SK-N-SH (cell line): Measurements from ENCODE around the gene CYP27C1. TPM values are rescaled to one million over a fixed set of nuclear protein-coding genes. Genes with fewer than 3 reads are reported as not detected.

Experiments
- CTCF ChIA-PET: fragments of 300-600, 350-600 bp; formaldehyde crosslinking; extraction: SDS; loops from one replicate; lab custom pipeline; 2021; lab: Yijun Ruan, JAX
- POLR2A ChIA-PET: fragments of 350-600 bp; sonication (Branson Sonifier 250); formaldehyde crosslinking; extraction: SDS; loops from one replicate; lab custom pipeline; 2020; ENCODE audit warnings: antibody characterized with exemption, inconsistent platforms; lab: Yijun Ruan, JAX
- DNase-seq: peaks from one replicate; pipeline ENCODE4 v3.0.0; 2012
- H2AFZ ChIP-seq: fragments of 200-600 bp; sonication (generic); 2 replicates; pipeline ENCODE4 v1.8.1; 2016; ENCODE audit warnings: antibody characterized with exemption, mild to moderate bottlenecking, low read depth
- H3F3A ChIP-seq: fragments of 200-600 bp; sonication (generic); replicated peaks from 2 replicates; pipeline ENCODE3; 2016; ENCODE audit warnings: antibody characterized with exemption, mild to moderate bottlenecking; ENCODE audit not compliant: insufficient read depth
- H3K27ac ChIP-seq, 2 experiments: fragments of 200-500 bp in 1 of 2; fragments of 200-600 bp in 1 of 2; sonication (Bioruptor generic) in 1 of 2; sonication (generic), shearing (Covaris generic) in 1 of 2; 2 replicates each; pipeline versions ENCODE4 v1.5.1 to v1.6.1; 2014 to 2016; ENCODE audit warnings: low read depth in 2 of 2, inconsistent platforms in 1 of 2, low read length in 1 of 2, mild to moderate bottlenecking in 1 of 2, mixed read lengths in 1 of 2
- H3K27me3 ChIP-seq: fragments of 200-600 bp; sonication (generic), shearing (Covaris generic); 2 replicates; pipeline ENCODE4 v1.6.1; 2016; ENCODE audit warnings: mixed run types; ENCODE audit not compliant: insufficient read depth
- H3K36me3 ChIP-seq, 2 experiments: fragments of 200-500 bp in 1 of 2; fragments of 200-600 bp in 1 of 2; sonication (Bioruptor generic) in 1 of 2; sonication (generic) in 1 of 2; replicated peaks in 1 of 2; 2 replicates each; pipeline versions ENCODE3 to v1.5.1; 2014 to 2016; ENCODE audit warnings: low read length in 1 of 2, mild to moderate bottlenecking in 1 of 2; ENCODE audit not compliant: insufficient read depth in 2 of 2, control insufficient read depth in 1 of 2
- H3K4me1 ChIP-seq, 2 experiments: fragments of 200-500 bp in 1 of 2; fragments of 200-600 bp in 1 of 2; sonication (Bioruptor generic) in 1 of 2; sonication (generic), shearing (Covaris generic) in 1 of 2; 2 replicates each; pipeline versions ENCODE4 v1.5.1 to v1.6.1; 2014 to 2016; ENCODE audit warnings: low read depth in 1 of 2, low read length in 1 of 2, mixed run types in 1 of 2; ENCODE audit not compliant: insufficient read depth in 2 of 2, control insufficient read depth in 1 of 2
- H3K4me2 ChIP-seq: fragments of 200-600 bp; sonication (generic), shearing (Covaris generic); 2 replicates; pipeline ENCODE4 v1.6.1; 2017; ENCODE audit warnings: mixed run types
- H3K4me3 ChIP-seq, 2 experiments: fragments of 200-500 bp in 1 of 2; fragments of 200-600 bp in 1 of 2; sonication (Bioruptor generic) in 1 of 2; sonication (generic), shearing (Covaris generic) in 1 of 2; 2 replicates each; pipeline versions ENCODE4 v1.5.1 to v1.8.1; 2014 to 2016; ENCODE audit warnings: low read depth in 2 of 2, inconsistent platforms in 1 of 2, low read length in 1 of 2, mild to moderate bottlenecking in 1 of 2, mixed read lengths in 1 of 2, moderate library complexity in 1 of 2
- H3K79me2 ChIP-seq: fragments of 200-600 bp; sonication (generic); 2 replicates; pipeline ENCODE4 v1.8.1; 2017; ENCODE audit warnings: mild to moderate bottlenecking; ENCODE audit not compliant: insufficient read depth
- H3K9ac ChIP-seq: fragments of 200-600 bp; sonication (generic); 2 replicates; pipeline ENCODE4 v1.6.1; 2017; ENCODE audit warnings: mixed run types
- H3K9me2 ChIP-seq: fragments of 200-600 bp; sonication (generic); 2 replicates; pipeline ENCODE4 v1.6.1; 2017; ENCODE audit warnings: mixed run types
- H3K9me3 ChIP-seq: fragments of 200-600 bp; sonication (generic); 2 replicates; pipeline ENCODE4 v1.6.1; 2017; ENCODE audit warnings: mixed run types, mild to moderate bottlenecking, moderate library complexity
- H4K20me1 ChIP-seq: fragments of 200-600 bp; sonication (generic); 2 replicates; pipeline ENCODE4 v1.6.1; 2017; ENCODE audit warnings: mild to moderate bottlenecking, mixed run types; ENCODE audit not compliant: insufficient read depth
- EZH2phosphoT487 ChIP-seq: fragments of 200-600 bp; sonication (generic); IDR thresholded peaks from 2 replicates; pipeline ENCODE4 v1.6.1; 2017; ENCODE audit warnings: low read depth, mixed run types, mild to moderate bottlenecking, antibody characterized with exemption, moderate library complexity, borderline replicate concordance
- GABPA ChIP-seq: IDR thresholded peaks from 2 replicates; pipeline ENCODE4 v1.4.0; 2012; ENCODE audit warnings: low read depth, mild to moderate bottlenecking
- GATA2 ChIP-seq: sonication (generic); formaldehyde crosslinking; IDR thresholded peaks from 2 replicates; pipeline ENCODE4 v1.5.0; 2020; ENCODE audit warnings: mild to moderate bottlenecking, missing genetic modification reagents
- IRF3 ChIP-seq: fragments of 150-350 bp; IDR thresholded peaks from 2 replicates; pipeline ENCODE4 v1.6.1; 2016; ENCODE audit warnings: mild to moderate bottlenecking, low read depth, low read length
- MEF2A ChIP-seq: IDR thresholded peaks from 2 replicates; pipeline ENCODE4 v1.4.0; 2012; ENCODE audit warnings: low read depth, borderline replicate concordance
- MXI1 ChIP-seq: IDR thresholded peaks from 2 replicates; pipeline ENCODE4 v1.6.1; 2012; ENCODE audit warnings: mild to moderate bottlenecking, low read depth, low read length, improper control_type of control experiment
- NFIC ChIP-seq: IDR thresholded peaks from 2 replicates; pipeline ENCODE4 v1.4.0; 2012; ENCODE audit warnings: borderline replicate concordance
- RCOR1 ChIP-seq: fragments of 150-350 bp; IDR thresholded peaks from 2 replicates; pipeline ENCODE4 v1.6.1; 2017; ENCODE audit warnings: antibody characterized with exemption, low read length
- RFX5 ChIP-seq: IDR thresholded peaks from 2 replicates; pipeline ENCODE4 v1.6.1; 2012; ENCODE audit warnings: mild to moderate bottlenecking, improper control_type of control experiment, low read length
- SMC3 ChIP-seq: IDR thresholded peaks from 2 replicates; pipeline ENCODE4 v1.6.1; 2012; ENCODE audit warnings: low read depth, low read length, improper control_type of control experiment
- TCF12 ChIP-seq: IDR thresholded peaks from 2 replicates; pipeline ENCODE4 v1.4.0; 2012
- TEAD4 ChIP-seq: IDR thresholded peaks from 2 replicates; pipeline ENCODE4 v1.4.0; 2012; ENCODE audit warnings: mild to moderate bottlenecking, borderline replicate concordance; ENCODE audit not compliant: insufficient read depth
- YY1 ChIP-seq: IDR thresholded peaks from 2 replicates; pipeline ENCODE4 v1.4.0; 2012; ENCODE audit warnings: low read depth, mild to moderate bottlenecking
- ZBTB33 ChIP-seq: IDR thresholded peaks from 2 replicates; pipeline ENCODE4 v1.4.0; 2012; ENCODE audit warnings: low read depth, borderline replicate concordance
- WGBS: methylation state at CpG from one replicate; pipeline ENCODE4 v1.1.6; 2017; ENCODE audit warnings: low lambda C conversion rate; 5-methylcytosine and 5-hydroxymethylcytosine counted together
- polyA plus RNA-seq, 3 experiments: library from polyadenylated mRNA; depleted of rRNA; stranded (reverse); fragments of >200 nt; gene quantifications; 2 replicates each; pipeline ENCODE4 v1.2.3, GENCODE V29; 2012

CYP27C1 gene
- polyA plus RNA-seq (2012; rRNA removed): 0.03 TPM in 1 of 2 replicates, not detected in the other
- 0.03 TPM in 2 replicates for polyA plus RNA-seq (2012; cell fraction: cytosol; rRNA removed)
- polyA plus RNA-seq (2012; cell fraction: nucleus; rRNA removed): not detected in 2 replicates

- no peaks in the 10 kb centered on the region for H4K20me1 ChIP-seq
- peak within 1 kb of the TSS; percentile 84 for H3K4me2 ChIP-seq
- H3K79me2 ChIP-seq: no peaks in the 10 kb centered on the region
- H3K27ac ChIP-seq: no peak within 1 kb of the TSS
- H3K36me3 ChIP-seq: no peaks in the 10 kb centered on the region
- no peak within 1 kb of the TSS for H3K9ac ChIP-seq
- H3K9me2 ChIP-seq: no peaks in the 10 kb centered on the region
- H2AFZ ChIP-seq: peak within 1 kb of the TSS; percentile 56; the same call in 1 of the 2 replicates
- no peak for TF ChIP-seq MXI1
- TF ChIP-seq NFIC: no peak
- TF ChIP-seq TCF12: no peak
- 0 out of 2 replicates have a peak, but pooled peaks have one; percentile 62 for TF ChIP-seq EZH2phosphoT487
- TF ChIP-seq MEF2A: no peak
- TF ChIP-seq, all 33 proteins: peak for 1
- Histone ChIP-seq H3K4me3 (peak within 1 kb of the TSS; percentile 50 to 57), H3F3A (no peaks in the 10 kb centered on the region), H3K4me1 (peaks cover 0 to 4% of the 10 kb centered on the region in 2 experiments; a peak in 1 of 4 replicates), H3K27me3 (peaks cover 22% of the 10 kb centered on the region), H3K9me3 (no peaks in the 10 kb centered on the region)
- ChIA-PET CTCF (interaction anchor here (0.8 to 1.1 kb wide), 2 partner anchors 23 to 105 kb away, joined by 3 to 4 read pairs; no protein-coding TSS in a partner anchor), POLR2A (no interaction called here)
- DNase-seq: peak; percentile 81
- 55% methylated on average over 6 of the region's 43 CpGs for WGBS
These were observed at the start of gene CYP27C1 for GRCh38 chr2:127220102-127220767. Gene CYP27C1 (minus strand): TSS chr2:127220299. CDS start chr2:127220270, 29 bp downstream.

- CTCF ChIA-PET: no interaction called here
- no peak overlapping the region for H3K4me3 ChIP-seq
These were observed 41.8 kb upstream of the CYP27C1 start for GRCh38 chr2:127261804-127262406.

More at GRCh38 chr2:127261804-127262406, 41.8 kb upstream of the CYP27C1 start:
- Histone ChIP-seq H3K79me2 (no peaks in the 10 kb centered on the region), H2AFZ (no peak overlapping the region), H4K20me1 (no peaks in the 10 kb centered on the region), H3K9me3 (no peaks in the 10 kb centered on the region), H3K27ac (no peak overlapping the region), H3K27me3 (no peaks in the 10 kb centered on the region), H3K36me3 (peaks cover 48 to 51% of the 10 kb centered on the region in 2 experiments), H3K9me2 (no peaks in the 10 kb centered on the region), H3K9ac (no peak overlapping the region), H3K4me1 (no peaks in the 10 kb centered on the region), H3K4me2 (no peak overlapping the region), H3F3A (peaks cover 4% of the 10 kb centered on the region)
- POLR2A ChIA-PET: no interaction called here
- 96% methylated on average over 8 of the region's 8 CpGs for WGBS
- TF ChIP-seq MEF2A (no peak), MXI1 (no peak), YY1 (no peak), GATA2 (CRISPR knock-in tag) (no peak), RCOR1 (no peak), SMC3 (no peak), ZBTB33 (no peak), TEAD4 (no peak), GABPA (no peak), RFX5 (no peak), NFIC (no peak), IRF3 (no peak)
- no peak for DNase-seq
